Tibial artery (tissue), 4 donors: ENCODE data around the gene SLC1A3.

ENCODE experiments used
- DNase-seq, 2 donors: peaks; one replicate each; pipeline ENCODE4 v3.0.0-alpha.2; 2019
- H3K27ac ChIP-seq, 2 donors: fragments of 200-600 bp; sonication (generic) in 1 of 2; 1 replicate in 1 of 2; 2 replicates in 1 of 2; pipeline ENCODE4 v1.5.1; 2018 to 2019; ENCODE audit warnings: mild to moderate bottlenecking in 1 of 2
- H3K27me3 ChIP-seq, 2 donors: fragments of 200-600 bp; sonication (generic) in 1 of 2; one replicate each; pipeline versions ENCODE4 v1.5.1 to v1.6.0; 2016 to 2019
- H3K36me3 ChIP-seq, 3 donors: fragments of 200-600 bp; sonication (generic) in 2 of 3; one replicate each; pipeline ENCODE4 v1.5.1; 2016 to 2019; ENCODE audit warnings: mild to moderate bottlenecking in 2 of 3
- H3K4me1 ChIP-seq, 4 donors: fragments of 200-600 bp; sonication (generic) in 2 of 4; 1 replicate in 3 of 4; 2 replicates in 1 of 4; pipeline ENCODE4 v1.5.1; 2016 to 2019
- H3K4me3 ChIP-seq, 2 donors: fragments of 200-600 bp; sonication (generic) in 1 of 2; 1 replicate in 1 of 2; 2 replicates in 1 of 2; pipeline ENCODE4 v1.5.1; 2018 to 2019; ENCODE audit warnings: mild to moderate bottlenecking in 2 of 2
- H3K9me3 ChIP-seq, 3 donors: fragments of 200-600 bp; sonication (generic) in 1 of 3; one replicate each; pipeline ENCODE4 v1.5.1; 2016 to 2019
- CTCF ChIP-seq, 2 experiments: fragments of 200-600 bp in 1 of 2; fragments of 450-650 bp in 1 of 2; IDR thresholded peaks; one replicate each; pipeline ENCODE4 v1.5.1; 2017 to 2019; ENCODE audit warnings: antibody characterized with exemption in 2 of 2, mild to moderate bottlenecking in 1 of 2, moderate library complexity in 1 of 2
- intact Hi-C: fragments of 100-400 bp; cut with DNase I; formaldehyde crosslinking; loops from one replicate; pipeline ENCODE4 v1.15.0; 2023; ENCODE audit warnings: low total_unique reads

Gene SLC1A3

DNA sequence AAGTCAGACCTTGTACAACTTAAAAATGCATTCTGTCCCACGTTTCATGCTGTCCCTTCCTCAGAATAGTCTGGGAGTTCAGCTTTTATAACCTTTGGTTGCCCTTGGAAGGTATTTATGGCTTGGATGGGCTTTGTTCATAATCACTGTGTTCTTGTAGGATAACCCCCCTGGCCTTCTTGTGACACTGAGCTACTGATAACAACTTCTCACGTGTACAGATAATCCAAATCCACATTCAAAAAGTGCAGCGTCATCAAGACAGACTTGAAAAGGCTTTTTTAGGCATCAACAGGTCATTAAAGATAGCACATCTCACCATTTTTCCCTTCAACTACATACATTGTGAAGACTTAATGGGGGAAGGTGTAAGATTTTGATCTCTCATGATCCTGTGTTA lies 42.0 kb downstream of the SLC1A3 start:
- intact Hi-C loops, result no loop called here
- Histone ChIP-seq H3K4me3 (no peak overlapping the region), H3K27me3 (peaks cover 0 to 2% of the 10 kb centered on the region in 2 donors), H3K36me3 (no peaks in the 10 kb centered on the region), H3K4me1 (no peaks in the 10 kb centered on the region), H3K9me3 (no peaks in the 10 kb centered on the region), H3K27ac (no peak overlapping the region)
- TF ChIP-seq CTCF (IDR thresholded peaks at IDR 0.05), result no peak
- no peak for DNase-seq

DNA sequence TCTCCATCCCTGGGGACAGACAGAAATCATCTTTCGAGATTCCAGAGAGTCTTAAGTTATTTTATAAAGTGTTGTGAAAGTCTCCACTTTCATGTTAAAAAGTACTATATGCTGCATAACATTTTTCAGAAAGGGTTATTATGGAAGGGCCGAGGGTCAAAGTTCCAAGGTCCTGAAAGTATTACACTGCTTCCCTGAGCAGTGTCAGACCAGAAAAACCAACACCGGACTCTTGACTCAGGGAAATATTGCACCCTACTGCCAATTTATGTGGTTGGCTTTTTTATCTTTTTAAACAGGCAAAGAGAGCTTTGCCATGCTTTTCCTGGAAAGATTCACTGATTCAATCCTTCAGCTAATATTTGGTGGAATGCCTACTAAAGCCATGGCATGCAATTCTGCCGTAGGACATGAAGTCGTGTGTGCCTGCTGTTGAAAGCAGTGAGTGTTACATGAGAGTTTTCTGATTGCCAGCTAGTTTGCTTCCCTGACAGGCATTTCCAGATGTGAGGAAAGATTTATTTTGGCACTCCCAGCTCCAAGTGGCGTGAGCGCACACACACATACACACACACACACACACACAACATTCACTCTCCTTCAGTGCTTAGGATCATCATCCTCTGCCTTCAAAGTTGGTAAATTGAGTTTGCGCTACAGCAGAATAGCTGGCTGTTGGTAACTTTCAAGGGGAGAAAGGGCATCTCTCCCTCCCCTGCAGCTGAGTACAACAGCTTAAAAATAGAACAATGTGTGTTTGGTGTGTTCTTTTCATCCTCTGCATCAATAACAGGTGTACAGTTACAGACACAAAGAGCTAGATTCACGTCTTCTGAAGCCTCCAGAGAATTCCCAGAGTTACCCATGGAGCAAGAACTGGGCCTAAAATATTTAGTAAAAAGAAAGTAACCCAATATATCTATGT lies 45.6 kb downstream of the SLC1A3 start:
- no peak for TF ChIP-seq CTCF (IDR thresholded peaks at IDR 0.05)
- H3K36me3 ChIP-seq, result no peaks in the 10 kb centered on the region
- peaks cover 0 to 3% of the 10 kb centered on the region in 2 donors for H3K27me3 ChIP-seq
- H3K4me3 ChIP-seq, result no peak overlapping the region
- H3K4me1 ChIP-seq, result no peaks in the 10 kb centered on the region
- no peak for DNase-seq
- no peak overlapping the region for H3K27ac ChIP-seq
- no peaks in the 10 kb centered on the region for H3K9me3 ChIP-seq
- intact Hi-C loops, result no loop called here

DNA sequence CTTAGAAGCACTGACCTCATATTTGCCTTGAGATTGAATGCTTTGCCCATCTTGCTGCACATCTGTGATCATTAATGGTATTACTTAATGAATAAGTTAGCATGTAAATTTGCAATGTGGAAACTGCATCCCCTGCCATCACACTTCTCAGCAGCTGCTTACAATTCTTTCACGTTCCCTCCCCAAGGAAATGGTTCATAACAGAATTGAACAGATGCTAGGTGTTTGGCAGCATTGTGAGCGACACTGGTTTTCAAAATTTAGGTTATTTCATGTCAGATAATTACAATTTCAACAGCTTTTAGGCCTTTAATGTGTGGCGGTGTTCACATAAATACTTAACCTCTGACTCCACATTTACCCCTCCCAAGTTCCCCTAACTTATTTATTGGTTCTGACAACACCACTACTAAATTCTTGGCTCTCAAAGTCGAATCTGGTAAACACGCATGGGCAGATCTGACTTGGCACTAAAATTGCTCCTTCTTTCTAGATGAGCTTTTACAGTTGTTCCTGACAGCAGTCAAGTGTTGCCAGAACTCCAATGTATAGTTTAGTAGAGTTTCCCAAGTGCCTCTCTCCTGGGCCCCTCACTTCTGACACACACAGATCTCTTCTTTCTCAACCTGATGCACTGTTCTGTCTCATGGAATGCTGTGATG lies 46.8 kb downstream of the SLC1A3 start:
- DNase-seq, result no peak
- Histone ChIP-seq H3K36me3 (no peaks in the 10 kb centered on the region), H3K27me3 (peaks cover 0 to 3% of the 10 kb centered on the region in 2 donors), H3K4me3 (no peak overlapping the region), H3K4me1 (peaks cover 0 to 10% (median 7%) of the 10 kb centered on the region in 4 donors), H3K27ac (no peak overlapping the region), H3K9me3 (no peaks in the 10 kb centered on the region)
- no peak for TF ChIP-seq CTCF (IDR thresholded peaks at IDR 0.05)
- intact Hi-C loops, result no loop called here

GRCh38 chr5:36654564-36654963 lies 48.2 kb downstream of the SLC1A3 start:
- TF ChIP-seq CTCF (IDR thresholded peaks at IDR 0.05), result no peak
- intact Hi-C loops, result no loop called here
- no peaks in the 10 kb centered on the region for H3K9me3 ChIP-seq
- H3K27me3 ChIP-seq, result peaks cover 0 to 3% of the 10 kb centered on the region in 2 donors
- H3K27ac ChIP-seq, result no peak overlapping the region
- no peak for DNase-seq
- no peak overlapping the region for H3K4me3 ChIP-seq
- H3K4me1 ChIP-seq, result peaks cover 0 to 16% (median 8%) of the 10 kb centered on the region in 4 donors
- no peaks in the 10 kb centered on the region for H3K36me3 ChIP-seq

GRCh38 chr5:36655161-36655560 lies 48.8 kb downstream of the SLC1A3 start:
- peaks cover 0 to 3% of the 10 kb centered on the region in 2 donors for H3K27me3 ChIP-seq
- H3K27ac ChIP-seq, result no peak overlapping the region
- no peak for TF ChIP-seq CTCF (IDR thresholded peaks at IDR 0.05)
- H3K9me3 ChIP-seq, result no peaks in the 10 kb centered on the region
- H3K36me3 ChIP-seq, result no peaks in the 10 kb centered on the region
- intact Hi-C loops, result no loop called here
- no peak overlapping the region for H3K4me3 ChIP-seq
- DNase-seq, result no peak
- peaks cover 0 to 16% (median 8%) of the 10 kb centered on the region in 4 donors for H3K4me1 ChIP-seq
